GM12878 (cell line): ENCODE results near the gene AGPAT2.

Experiments used
- CEBPB ChIP-seq, 2 experiments: fragments of 150-350 bp in 1 of 2; IDR thresholded peaks; 2 replicates each; pipeline ENCODE4 v1.6.1; 2012 to 2014; ENCODE audit warnings: low read depth in 2 of 2, low read length in 2 of 2, borderline replicate concordance in 1 of 2, inconsistent platforms in 1 of 2
- CHD4 ChIP-seq: fragments of 200-600 bp; sonication (generic); IDR thresholded peaks from 2 replicates; pipeline ENCODE4 v1.6.1; 2016; ENCODE audit warnings: mild to moderate bottlenecking
- EGR1 ChIP-seq, 2 experiments: IDR thresholded peaks; 1 replicate in 1 of 2; 2 replicates in 1 of 2; pipeline ENCODE4 v1.6.1; 2011 to 2012; ENCODE audit warnings: low read depth in 2 of 2, low read length in 2 of 2, borderline replicate concordance in 1 of 2, mild to moderate bottlenecking in 1 of 2, moderate library complexity in 1 of 2
- ETV6 ChIP-seq, 2 experiments: fragments of 450-650 bp in 1 of 2; IDR thresholded peaks in 1 of 2; conservative IDR thresholded peaks in 1 of 2; 2 replicates each; pipeline ENCODE4 v1.6.1; 2014; ENCODE audit warnings: antibody characterized with exemption in 1 of 2, borderline replicate concordance in 1 of 2, low read depth in 1 of 2, mild to moderate bottlenecking in 1 of 2, moderate library complexity in 1 of 2
- EZH2 ChIP-seq: IDR thresholded peaks from 2 replicates; pipeline ENCODE4 v1.6.1; 2012; ENCODE audit warnings: low read depth, mild to moderate bottlenecking, control low read depth, inconsistent platforms, low read length, borderline replicate concordance; ENCODE audit not compliant: control insufficient read depth
- JUND ChIP-seq: IDR thresholded peaks from 2 replicates; pipeline ENCODE4 v1.6.1; 2012; ENCODE audit warnings: low read depth, mild to moderate bottlenecking, low read length, improper control_type of control experiment, moderate library complexity
- TCF7 ChIP-seq: IDR thresholded peaks from 2 replicates; pipeline ENCODE4 v1.6.1; 2014; ENCODE audit warnings: antibody characterized with exemption, borderline replicate concordance
- ZNF274 ChIP-seq: IDR thresholded peaks from one replicate; pipeline ENCODE4 v1.8.0; 2011; ENCODE audit not compliant: insufficient read length, insufficient read depth
- TF ChIP-seq, protein P1 (sequence below), 3 experiments: IDR thresholded peaks in 2 of 3; conservative IDR thresholded peaks in 1 of 3; 2 replicates each; pipeline ENCODE4 v1.5.1; 2011; ENCODE audit warnings: low read depth in 3 of 3, low read length in 3 of 3, mild to moderate bottlenecking in 3 of 3, control low read depth in 2 of 3, moderate library complexity in 2 of 3, inconsistent platforms in 1 of 3, mixed read lengths in 1 of 3; ENCODE audit not compliant: control insufficient read depth in 2 of 3, insufficient read depth in 1 of 3; ENCODE audit errors: extremely low read depth in 1 of 3
- TF ChIP-seq, protein P2 (sequence below): IDR thresholded peaks from 2 replicates; pipeline ENCODE4 v1.6.1; 2012; ENCODE audit warnings: low read depth, low read length, improper control_type of control experiment

DNA sequence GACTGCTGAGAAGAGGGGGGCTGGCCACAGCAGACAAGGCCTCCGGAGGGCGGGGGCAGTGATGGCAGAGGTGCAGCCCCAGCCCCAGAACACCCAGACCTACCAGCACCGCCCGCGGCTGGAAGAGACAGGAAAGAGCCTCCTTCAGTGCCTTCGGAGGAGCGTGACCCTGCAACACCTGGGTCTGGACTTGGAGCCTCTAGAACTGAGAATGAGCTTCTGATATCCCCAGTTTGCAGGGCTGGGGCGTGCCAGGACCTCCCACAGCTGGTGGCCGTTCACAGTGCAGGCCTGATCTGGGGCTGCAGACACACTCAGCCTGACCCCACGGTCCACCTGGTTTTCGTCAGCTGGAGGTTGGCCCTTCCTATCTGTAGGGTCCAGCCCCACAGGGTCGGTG is 46.4 kb upstream of the AGPAT2 start:
- TF ChIP-seq CHD4, result no peak
- TF ChIP-seq, protein P1, sequence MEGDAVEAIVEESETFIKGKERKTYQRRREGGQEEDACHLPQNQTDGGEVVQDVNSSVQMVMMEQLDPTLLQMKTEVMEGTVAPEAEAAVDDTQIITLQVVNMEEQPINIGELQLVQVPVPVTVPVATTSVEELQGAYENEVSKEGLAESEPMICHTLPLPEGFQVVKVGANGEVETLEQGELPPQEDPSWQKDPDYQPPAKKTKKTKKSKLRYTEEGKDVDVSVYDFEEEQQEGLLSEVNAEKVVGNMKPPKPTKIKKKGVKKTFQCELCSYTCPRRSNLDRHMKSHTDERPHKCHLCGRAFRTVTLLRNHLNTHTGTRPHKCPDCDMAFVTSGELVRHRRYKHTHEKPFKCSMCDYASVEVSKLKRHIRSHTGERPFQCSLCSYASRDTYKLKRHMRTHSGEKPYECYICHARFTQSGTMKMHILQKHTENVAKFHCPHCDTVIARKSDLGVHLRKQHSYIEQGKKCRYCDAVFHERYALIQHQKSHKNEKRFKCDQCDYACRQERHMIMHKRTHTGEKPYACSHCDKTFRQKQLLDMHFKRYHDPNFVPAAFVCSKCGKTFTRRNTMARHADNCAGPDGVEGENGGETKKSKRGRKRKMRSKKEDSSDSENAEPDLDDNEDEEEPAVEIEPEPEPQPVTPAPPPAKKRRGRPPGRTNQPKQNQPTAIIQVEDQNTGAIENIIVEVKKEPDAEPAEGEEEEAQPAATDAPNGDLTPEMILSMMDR (IDR thresholded peaks at IDR 0.05 in 2 of 3, conservative IDR thresholded peaks at IDR 0.05 in 1 of 3; ENCODE audit: control insufficient read depth in 2 of 3, extremely low read depth in 1 of 3, insufficient read depth in 1 of 3, low read depth in 3 of 3, low read length in 3 of 3), result no peak
- TF ChIP-seq, protein P2, sequence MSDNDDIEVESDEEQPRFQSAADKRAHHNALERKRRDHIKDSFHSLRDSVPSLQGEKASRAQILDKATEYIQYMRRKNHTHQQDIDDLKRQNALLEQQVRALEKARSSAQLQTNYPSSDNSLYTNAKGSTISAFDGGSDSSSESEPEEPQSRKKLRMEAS, result no peak
- no peak for TF ChIP-seq EZH2
- no peak for TF ChIP-seq JUND
- no peak for TF ChIP-seq CEBPB (IDR thresholded peaks at IDR 0.05; ENCODE audit: borderline replicate concordance in 1 of 2, low read depth in 2 of 2, low read length in 2 of 2)
- no peak for TF ChIP-seq EGR1 (IDR thresholded peaks at IDR 0.05; ENCODE audit: borderline replicate concordance in 1 of 2, low read depth in 2 of 2, low read length in 2 of 2)
- TF ChIP-seq ZNF274, result no peak
- TF ChIP-seq TCF7, result no peak
- no peak for TF ChIP-seq ETV6 (conservative IDR thresholded peaks at IDR 0.05 in 1 of 2, IDR thresholded peaks at IDR 0.05 in 1 of 2; ENCODE audit: borderline replicate concordance in 1 of 2, low read depth in 1 of 2)
